Epithelial cell of prostate (primary cell): ENCODE measurements around the gene FRAT1.
A peak's percentile ranks its signal among the peaks of the same experiment; 100 is the strongest.

Experiments
- DNase-seq: peaks from one replicate; pipeline ENCODE4 v3.0.0-alpha.2; 2011; ENCODE audit warnings: low read depth, low spot score
- H3K27ac ChIP-seq: fragments of 450-650 bp; 2 replicates; pipeline ENCODE4 v1.5.1; 2017; ENCODE audit warnings: mild to moderate bottlenecking

Gene FRAT1

DNA sequence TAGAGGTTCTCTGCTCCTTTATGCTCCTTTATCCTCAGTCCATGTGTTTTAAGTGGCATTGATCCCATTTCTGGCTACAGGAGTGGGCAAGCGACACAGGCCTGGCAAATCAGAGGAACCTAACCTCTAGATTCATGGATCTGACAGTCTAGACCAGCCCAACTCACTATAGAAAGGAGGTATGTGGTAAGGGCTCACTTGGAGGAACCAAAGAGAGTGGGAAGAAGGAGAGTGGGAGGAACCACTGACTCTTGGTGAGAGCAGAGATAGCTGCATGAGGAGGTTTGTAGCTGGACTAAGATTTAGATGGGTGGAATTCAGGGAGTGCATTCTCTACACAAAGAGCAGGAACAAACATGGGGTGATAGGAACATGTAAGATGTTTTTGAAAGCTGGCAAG lies 11.6 kb upstream of the FRAT1 start:
- no peak overlapping the region for H3K27ac ChIP-seq
- DNase-seq, result no peak

- no peak for DNase-seq
- no peak overlapping the region for H3K27ac ChIP-seq
These were observed 10.9 kb upstream of the FRAT1 start for GRCh38 chr10:97307866-97308780.

DNA sequence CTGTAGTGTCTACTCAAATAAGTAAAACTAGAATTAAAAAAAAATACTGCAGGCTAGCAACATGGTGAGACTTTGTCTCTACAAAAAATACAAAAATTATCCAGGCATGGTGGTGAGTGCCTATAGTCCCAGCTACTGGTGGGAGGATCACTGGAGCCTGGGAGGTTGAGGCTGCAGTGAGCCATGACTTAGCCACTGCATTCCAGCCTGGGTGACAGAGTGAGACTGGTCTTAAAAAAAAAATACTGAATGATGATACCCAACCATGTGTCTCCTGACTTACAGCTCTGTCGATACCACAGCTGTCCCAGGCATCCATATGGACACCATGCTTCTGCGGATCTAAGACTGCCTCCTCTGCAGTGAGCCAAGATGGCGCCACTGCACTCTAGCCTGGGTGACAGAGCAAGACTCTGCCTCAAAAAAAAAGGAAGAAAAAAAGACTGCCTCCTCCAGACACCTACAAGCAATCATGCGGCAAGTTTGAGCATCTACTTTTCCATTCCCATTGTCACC lies 7.9 kb upstream of the FRAT1 start:
- DNase-seq, result no peak
- H3K27ac ChIP-seq, result no peak overlapping the region

DNA sequence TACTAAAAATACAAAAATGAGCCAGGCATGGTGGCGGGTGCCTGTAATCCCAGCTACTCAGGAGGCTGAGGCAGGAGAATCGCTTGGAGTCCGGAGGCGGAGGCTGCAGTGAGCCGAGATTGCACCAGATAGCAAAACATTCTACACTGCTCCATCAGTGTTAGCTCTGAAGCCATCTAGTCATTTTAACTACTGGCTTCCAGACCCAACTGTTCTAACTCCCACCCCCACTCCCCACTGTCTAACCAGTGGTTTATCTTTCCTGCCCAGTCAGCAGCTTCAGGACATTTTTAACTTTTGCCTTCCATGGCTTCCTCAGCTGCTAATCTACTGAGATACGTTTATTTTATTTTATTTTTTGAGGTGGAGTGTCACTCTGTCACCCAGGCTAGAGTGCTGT lies 6.2 kb upstream of the FRAT1 start:
- H3K27ac ChIP-seq, result no peak overlapping the region
- no peak for DNase-seq

DNA sequence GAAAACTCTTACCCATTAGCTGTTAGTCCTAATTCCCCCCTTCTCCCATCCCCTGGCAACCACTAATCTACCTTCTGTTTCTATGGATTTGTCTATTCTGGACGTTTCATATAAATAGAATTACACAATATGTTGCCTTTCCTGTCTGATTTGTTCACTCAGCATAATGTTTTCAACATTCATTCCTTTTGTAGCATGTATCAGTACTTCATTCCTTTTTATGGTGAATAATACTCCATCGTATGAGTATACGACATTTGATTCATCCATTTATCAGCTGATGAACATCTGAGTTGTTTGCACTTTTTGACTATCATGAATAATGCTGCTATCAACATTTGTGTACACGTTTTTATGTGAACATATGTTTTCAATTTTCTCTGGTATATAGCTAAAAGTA lies 4.4 kb upstream of the FRAT1 start:
- DNase-seq, result no peak
- no peak overlapping the region for H3K27ac ChIP-seq

GRCh38 chr10:97319671-97320479 lies 804 bp downstream of the FRAT1 start:
- DNase-seq, result no peak
- peak overlapping the region; percentile 69 for H3K27ac ChIP-seq

- DNase-seq, result no peak
- H3K27ac ChIP-seq, result no peak overlapping the region
These were observed 1.5 kb downstream of the FRAT1 start for GRCh38 chr10:97320480-97321031.

DNA sequence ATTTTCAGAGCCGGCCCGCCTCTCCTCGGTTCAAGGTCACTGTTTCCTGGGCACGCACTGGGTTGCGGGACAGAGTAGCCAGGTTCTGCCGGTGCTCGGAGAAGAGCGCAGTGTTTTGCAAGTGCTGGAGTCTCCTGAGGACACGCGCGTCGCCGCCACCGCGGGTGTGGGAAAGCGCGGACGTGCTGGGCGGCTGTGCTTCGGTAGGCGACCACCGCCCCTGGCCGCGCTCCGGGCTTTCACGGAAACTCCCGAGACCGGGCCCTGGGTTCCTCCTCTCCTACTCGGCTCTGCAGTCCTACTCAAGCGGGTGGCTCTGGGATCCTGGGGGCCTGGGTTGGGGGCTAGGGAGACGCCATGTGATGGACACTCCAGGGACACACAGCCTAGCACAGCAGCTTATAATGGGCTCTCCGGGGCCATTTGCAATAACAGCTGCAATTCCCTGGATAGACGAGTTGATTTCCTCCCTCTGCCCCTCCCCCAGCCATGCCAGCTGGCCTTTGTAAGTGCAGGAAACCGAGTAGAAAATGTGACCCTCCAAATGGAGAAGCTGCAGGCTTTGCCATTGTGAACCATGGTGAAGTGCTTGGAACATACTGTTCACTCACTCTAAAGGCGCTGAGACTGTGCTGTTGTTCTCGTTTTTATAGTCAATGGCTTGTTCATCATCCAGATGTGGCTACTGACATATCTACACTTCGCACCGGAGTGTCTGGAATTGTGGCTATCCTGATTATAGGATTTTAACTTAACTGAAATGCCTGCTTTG lies 2.1 kb downstream of the FRAT1 start:
- DNase-seq, result no peak
- H3K27ac ChIP-seq, result no peak overlapping the region

DNA sequence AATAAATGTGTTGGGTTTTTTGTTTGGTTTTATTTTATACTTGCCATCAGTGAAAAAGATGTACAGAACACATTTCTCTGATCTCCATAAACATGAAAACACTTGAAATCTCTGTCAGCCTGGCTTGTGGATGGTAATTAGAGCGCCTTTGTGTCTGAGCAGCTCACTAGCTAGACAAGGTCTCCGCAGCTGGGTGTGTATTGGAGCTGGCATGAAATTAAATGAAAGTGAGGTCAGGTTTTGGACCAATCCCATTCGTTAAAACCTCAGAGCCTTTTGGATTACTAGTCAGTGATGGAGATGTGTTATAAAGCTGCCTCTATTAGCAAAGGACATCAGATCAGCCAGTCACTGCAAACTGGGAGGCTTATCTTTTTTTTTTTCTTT lies 2.7 kb downstream of the FRAT1 start:
- DNase-seq, result no peak
- no peak overlapping the region for H3K27ac ChIP-seq

DNA sequence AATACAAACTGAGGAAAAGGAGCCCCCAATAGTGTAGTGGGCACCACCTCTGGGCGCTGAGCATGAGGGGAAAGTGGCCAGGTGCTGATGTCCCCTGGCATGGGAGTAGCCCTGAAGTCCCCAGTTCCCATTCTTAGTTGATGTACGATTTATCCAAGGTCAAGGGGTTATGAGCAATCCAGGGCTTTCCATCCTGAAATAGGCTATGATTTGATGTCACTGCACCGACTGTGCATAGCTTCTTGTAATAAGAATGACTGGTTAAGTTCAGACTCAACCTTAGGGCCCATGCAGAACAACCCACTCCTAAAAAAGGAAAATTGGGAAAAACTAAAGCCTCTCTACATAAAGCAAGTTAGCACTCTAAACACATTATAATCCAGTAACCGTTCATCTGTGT lies 4.4 kb downstream of the FRAT1 start:
- DNase-seq, result no peak

DNA sequence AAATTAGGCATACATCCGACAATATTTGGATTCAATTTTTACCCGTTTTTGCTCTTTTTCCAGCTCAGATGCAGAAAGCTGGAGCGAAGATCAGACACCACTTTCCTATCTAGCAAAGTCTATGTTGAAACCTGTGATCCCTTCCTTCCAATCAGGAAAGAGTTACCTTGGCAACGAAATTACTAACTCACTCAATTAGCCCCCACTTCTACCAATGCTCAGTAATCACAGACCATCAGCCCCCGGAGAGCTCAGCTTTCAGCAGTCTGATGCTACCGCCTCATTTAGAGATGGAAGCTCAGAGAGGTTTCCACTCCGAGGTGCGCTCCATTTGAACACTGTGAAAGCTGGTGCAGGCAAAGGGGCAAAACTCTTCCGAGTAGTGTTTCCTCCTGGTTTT lies 6.7 kb downstream of the FRAT1 start:
- no peak overlapping the region for H3K27ac ChIP-seq
- DNase-seq, result no peak

More for the DNA sequence above, 4.4 kb downstream of the FRAT1 start:
- H3K27ac ChIP-seq, result no peak overlapping the region

DNA sequence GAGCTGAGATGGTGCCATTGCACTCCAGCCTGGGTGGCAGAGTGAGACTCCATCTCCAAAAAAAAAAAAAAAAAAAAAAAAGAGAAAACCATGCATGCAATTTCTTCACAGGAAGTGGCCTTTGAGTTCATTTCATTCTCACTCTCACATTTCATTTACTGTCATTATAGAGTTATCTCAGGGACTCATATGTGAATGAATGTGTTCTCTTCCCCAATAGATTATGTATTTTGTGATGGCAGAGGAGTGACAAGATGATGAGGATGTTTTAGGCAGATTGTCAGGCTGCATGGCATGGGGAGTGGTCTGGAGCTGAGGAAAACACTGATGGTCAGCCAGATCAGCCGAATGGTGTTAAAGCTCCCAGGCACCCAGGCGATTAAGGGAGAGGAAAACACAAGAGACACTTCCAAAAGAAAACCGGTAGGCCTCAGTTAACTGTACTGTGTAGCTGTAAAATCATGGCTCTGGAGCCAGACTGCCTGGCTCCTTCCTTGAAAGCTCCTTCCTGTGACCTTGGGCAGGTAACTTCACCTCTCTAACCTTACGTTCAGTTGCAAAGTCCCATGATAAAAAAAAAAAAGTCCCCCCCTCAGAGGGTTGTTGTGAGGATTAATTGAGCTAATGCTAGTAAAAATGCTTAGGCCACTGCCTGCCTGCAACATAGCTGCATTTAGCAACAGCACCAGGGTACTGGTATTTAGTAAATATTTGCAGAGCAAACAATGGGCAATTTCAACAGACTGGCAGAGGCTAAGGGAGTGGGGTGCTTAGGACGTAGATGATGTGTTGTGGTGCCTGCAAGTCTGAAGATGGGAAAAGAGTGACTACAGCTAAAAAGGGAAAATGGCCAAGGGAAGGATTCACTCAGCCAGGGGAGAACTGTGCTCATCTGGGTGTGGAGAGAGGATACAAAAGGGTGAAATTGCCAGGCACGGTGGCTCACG lies 8.6 kb downstream of the FRAT1 start:
- DNase-seq, result no peak
- H3K27ac ChIP-seq, result no peak overlapping the region

DNA sequence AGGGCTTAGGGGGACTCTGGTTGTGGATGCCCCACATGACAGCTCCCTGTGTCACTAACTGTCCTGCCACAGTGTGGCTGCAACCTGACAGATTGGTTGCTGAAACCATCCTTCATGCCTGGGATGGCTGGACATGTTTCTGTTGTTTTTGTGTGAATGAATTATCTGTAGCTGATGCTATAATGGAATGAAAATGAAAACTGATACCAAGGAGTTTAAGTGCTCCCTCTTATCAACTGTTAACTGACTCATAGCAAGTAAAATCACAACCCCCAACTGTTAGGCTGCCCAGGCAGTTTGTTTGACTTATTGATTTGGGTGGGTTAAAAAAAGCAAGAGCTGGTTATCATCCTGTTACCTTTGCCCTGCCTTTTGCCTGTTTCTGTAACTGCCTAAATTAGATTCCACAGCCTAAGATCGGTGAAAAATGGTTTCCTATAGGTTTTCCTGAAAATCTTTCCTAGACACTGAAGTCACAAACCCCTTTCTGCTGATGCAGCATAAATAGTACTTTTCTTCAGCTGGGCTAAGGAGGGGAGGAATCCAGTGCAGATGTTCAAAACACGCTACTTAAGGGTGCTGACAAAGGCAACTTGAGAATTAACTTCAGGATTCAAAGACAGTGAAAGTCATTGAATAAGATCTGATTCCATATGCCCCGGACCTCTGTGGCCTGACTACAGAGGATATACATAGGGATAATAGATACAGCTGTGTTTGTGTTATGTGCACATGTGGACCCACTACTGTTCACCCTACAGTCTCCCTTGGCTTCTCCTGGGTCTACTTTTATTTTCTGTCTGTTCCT lies 9.8 kb downstream of the FRAT1 start:
- no peak overlapping the region for H3K27ac ChIP-seq
- DNase-seq, result no peak

DNA sequence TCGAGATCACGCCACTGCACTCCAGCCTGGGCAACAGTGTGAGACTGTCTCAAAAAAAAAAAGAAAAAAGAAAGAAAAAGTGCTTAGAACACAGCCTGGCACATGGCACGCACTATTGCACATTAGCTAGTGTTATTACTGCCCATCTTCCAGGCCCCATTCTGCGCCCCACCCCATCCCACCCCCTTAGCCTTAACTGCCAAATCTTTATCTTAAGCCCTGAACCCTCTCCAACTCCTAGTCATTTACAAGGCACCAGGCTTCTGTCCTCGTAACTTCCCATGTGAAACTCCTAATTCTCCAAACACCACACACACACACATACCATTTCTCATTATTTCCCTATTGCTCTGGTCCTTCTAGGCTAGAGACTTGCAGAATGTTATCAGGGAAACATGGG lies 10.7 kb downstream of the FRAT1 start:
- no peak for DNase-seq
- H3K27ac ChIP-seq, result no peak overlapping the region

- H3K27ac ChIP-seq, result no peak overlapping the region
- no peak for DNase-seq
These were observed 12.2 kb downstream of the FRAT1 start for GRCh38 chr10:97331153-97331703.

DNA sequence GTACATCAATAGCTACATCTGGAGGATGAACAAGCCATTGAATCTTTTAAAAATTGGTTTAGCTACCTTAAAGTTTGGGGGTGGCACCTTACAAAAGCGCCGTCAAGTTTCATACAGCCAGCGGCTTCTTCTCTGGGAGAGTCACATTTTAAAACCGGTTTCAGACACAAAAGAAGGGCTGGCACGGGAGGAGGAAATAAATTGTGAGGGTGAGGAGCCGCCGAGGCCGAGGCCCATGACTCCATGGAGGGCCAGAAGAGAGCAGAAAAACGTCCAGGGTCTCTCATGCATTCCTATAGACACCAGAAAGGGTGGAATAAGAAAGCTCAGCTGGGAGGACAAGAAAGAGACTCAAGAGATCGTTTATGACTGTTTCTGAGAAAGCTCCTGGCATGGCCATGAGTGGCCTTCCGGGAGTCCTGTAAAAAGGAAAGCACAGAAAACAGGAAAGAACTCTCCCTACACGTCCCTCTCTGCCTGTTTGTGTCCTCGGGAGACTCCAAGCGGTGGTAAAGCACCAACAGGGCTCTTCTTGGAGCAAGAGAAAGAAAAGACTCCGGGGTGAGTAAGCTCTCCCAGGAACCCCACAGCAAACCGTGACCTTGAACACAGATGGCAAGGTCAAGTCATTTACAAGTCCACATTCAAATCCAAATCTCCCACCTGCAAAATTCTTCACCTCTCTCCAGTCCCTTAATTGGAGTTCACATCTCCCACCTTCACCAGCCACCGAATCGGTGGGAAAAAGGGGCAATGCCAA lies 13.7 kb downstream of the FRAT1 start:
- DNase-seq, result no peak
- peak overlapping the region; percentile 72 for H3K27ac ChIP-seq

GRCh38 chr10:97333351-97333600 lies 14.2 kb downstream of the FRAT1 start:
- DNase-seq, result no peak
- H3K27ac ChIP-seq, result peak overlapping the region; percentile 72
